OCI-M2 (cell line): ENCODE measurements around the gene B4GALNT3.

Experiments
- DNase-seq: peaks from one replicate; lab custom pipeline; 2025; ENCODE audit not compliant: unreplicated experiment; lab: John Stamatoyannopoulos, UW

Gene B4GALNT3

GRCh38 chr12:591167-592023, 131.7 kb downstream of the B4GALNT3 start:
- DNase-seq, result peak; percentile 86

- DNase-seq, result no peak
These were observed 132.3 kb downstream of the B4GALNT3 start for GRCh38 chr12:592024-592505.

- no peak for DNase-seq
These were observed 133.9 kb downstream of the B4GALNT3 start for GRCh38 chr12:593396-594270.

GRCh38 chr12:597926-598568, 138.3 kb downstream of the B4GALNT3 start:
- no peak for DNase-seq

- no peak for DNase-seq
These were observed 140.0 kb downstream of the B4GALNT3 start for GRCh38 chr12:599756-600155.

GRCh38 chr12:601976-602699, 142.4 kb downstream of the B4GALNT3 start:
- DNase-seq, result no peak

- no peak for DNase-seq
These were observed 142.9 kb downstream of the B4GALNT3 start for GRCh38 chr12:602700-603068.

- no peak for DNase-seq
These were observed 145.2 kb downstream of the B4GALNT3 start for GRCh38 chr12:604956-605355.

- DNase-seq, result no peak
These were observed 147.8 kb downstream of the B4GALNT3 start for GRCh38 chr12:607541-608001.

GRCh38 chr12:608413-608812, 148.7 kb downstream of the B4GALNT3 start:
- no peak for DNase-seq

GRCh38 chr12:608921-609320, 149.2 kb downstream of the B4GALNT3 start:
- DNase-seq, result no peak

- no peak for DNase-seq
These were observed 152.0 kb downstream of the B4GALNT3 start for GRCh38 chr12:611721-612120.

- no peak for DNase-seq
These were observed 152.6 kb downstream of the B4GALNT3 start for GRCh38 chr12:612293-612692.

GRCh38 chr12:612886-613285, 153.1 kb downstream of the B4GALNT3 start:
- DNase-seq, result no peak
